NCI-H1436 (cell line): ENCODE measurements around the gene ATCAY.

ENCODE experiments used
- DNase-seq: peaks from one replicate; lab custom pipeline; 2025; lab: John Stamatoyannopoulos, UW

The ATCAY gene

DNA sequence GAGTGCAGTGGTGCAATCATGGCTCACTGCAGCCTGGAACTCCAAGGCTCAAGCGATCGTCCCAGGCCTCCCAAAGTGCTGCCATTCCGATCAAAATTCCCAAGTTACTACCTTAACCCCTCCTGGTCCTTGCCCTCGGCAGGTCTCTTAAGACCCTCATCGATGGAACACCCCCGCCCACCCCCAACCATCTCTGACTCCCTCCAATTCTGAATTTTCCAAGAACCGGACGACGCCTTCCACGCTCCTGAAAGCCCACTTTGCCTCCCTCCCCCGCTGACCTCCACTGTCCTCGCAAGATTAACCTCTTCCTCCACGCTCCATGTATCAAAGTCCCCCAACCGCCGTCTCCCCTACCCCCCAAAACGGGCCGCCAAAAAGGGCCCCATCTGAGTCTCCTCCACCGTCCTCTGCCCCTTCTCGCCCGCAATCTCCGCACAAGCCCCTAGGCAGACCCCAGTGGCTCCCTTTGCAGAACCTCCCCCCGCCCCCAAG is 89.9 kb downstream of the ATCAY start:
- no peak for DNase-seq

DNA sequence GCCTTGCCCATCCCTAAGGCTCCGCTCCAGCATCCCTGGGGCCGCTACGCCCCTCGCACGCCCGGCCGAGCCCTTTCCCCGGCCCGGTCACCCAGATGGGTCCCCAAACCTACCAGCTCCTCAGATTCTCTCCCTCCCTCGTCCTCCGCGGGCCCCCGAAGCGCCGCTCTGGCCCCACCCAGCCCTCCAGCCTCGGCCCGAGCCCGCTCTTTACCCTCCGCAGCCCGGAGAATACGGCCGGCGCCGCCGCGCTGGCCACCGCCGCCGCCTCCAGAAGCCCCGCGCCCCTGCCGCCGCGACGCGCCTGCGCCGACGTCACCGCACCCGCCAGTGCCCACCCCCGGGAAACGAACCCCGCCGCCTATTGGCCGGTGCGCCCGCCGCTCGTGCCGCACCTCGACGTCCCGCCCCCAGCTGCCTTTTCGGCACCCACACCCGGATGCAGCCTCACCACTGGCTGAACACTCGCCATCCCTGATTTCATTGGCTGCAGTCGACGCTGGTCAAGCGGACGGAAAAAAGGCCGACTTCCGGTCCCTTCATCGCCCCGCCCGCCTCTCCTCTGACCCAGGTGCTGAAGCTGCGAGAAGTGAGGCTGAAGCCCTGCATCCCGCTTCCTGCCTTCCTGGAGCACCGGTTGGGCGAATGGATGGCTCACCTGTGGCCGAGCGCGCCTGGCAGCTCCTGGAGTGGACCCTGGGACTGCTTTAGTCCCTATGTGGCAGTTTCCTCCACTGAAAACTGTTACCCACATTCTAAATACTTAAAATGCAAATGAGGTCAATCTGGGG is 90.5 kb downstream of the ATCAY start, which contains the start of gene DAPK3:
DAPK3 (minus strand) TSS at position 292 of the 791 bp plus-strand sequence. CDS start 1,364 bp downstream, outside the sequence.
- peak; percentile 96 for DNase-seq

- DNase-seq: no peak
Observed at GRCh38 chr19:3975144-3975543, 94.7 kb downstream of the ATCAY start.

DNA sequence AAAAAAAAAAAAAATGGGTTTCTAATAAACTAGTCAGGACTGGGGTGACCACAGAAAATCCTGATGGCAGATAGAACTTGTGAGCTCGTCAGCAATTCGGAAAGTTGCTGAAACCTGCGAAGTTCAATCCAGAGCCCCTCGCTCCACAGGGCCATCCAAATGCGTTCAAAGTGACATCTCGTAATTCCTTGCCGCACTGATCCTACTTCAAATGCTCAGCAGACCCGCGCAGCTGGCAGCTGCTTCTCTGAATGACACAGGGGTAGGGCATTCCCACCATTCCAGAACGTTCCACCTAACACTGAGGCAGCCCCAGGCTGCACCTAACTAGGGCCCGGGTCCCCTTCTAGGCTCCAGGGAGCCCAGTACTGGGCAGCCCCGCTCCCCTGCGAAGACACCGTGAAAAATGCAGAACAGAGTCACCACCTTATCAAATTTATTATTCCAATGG is 95.2 kb downstream of the ATCAY start:
- no peak for DNase-seq

GRCh38 chr19:3976495-3977241 is 96.2 kb downstream of the ATCAY start:
- no peak for DNase-seq
